Liver (tissue), 3 donors: Measurements from ENCODE around the gene ANKFN1.
A peak's percentile ranks its signal among the peaks of the same experiment; 100 is the strongest.

Experiments
- CTCF ChIP-seq: fragments of 150-350 bp; IDR thresholded peaks from 2 replicates; pipeline ENCODE4 v1.5.1; 2017; ENCODE audit warnings: improper control_type of control experiment, low read depth, low read length; ENCODE audit not compliant: missing input control
- MAX ChIP-seq: IDR thresholded peaks from 2 replicates; pipeline ENCODE4 v1.6.1; 2016; ENCODE audit warnings: antibody characterized with exemption
- RAD21 ChIP-seq, 2 donors: IDR thresholded peaks; 2 replicates each; pipeline ENCODE4 v1.6.1; 2016; ENCODE audit warnings: antibody characterized with exemption in 2 of 2, mild to moderate bottlenecking in 2 of 2
- REST ChIP-seq: IDR thresholded peaks from 2 replicates; pipeline ENCODE4 v1.6.1; 2016; ENCODE audit warnings: antibody characterized with exemption, mild to moderate bottlenecking
- SP1 ChIP-seq: IDR thresholded peaks from 2 replicates; pipeline ENCODE4 v1.6.1; 2018; ENCODE audit warnings: antibody characterized with exemption, mild to moderate bottlenecking
- TAF1 ChIP-seq: conservative IDR thresholded peaks from 2 replicates; pipeline ENCODE4 v1.6.1; 2016; ENCODE audit warnings: antibody characterized with exemption, mild to moderate bottlenecking
- YY1 ChIP-seq: IDR thresholded peaks from 2 replicates; pipeline ENCODE4 v1.6.1; 2016; ENCODE audit warnings: antibody characterized with exemption, mild to moderate bottlenecking
- donor health status: healthy.
- donor health status: healthy.

- no peak for TF ChIP-seq TAF1
- TF ChIP-seq YY1, result peak; percentile 88
- TF ChIP-seq CTCF, result no peak
- TF ChIP-seq MAX, result peak; percentile 77
- peak; percentile 71 for TF ChIP-seq REST
- TF ChIP-seq SP1, result peak; percentile 69
- TF ChIP-seq RAD21 (IDR thresholded peaks at IDR 0.05), result no peak
These were observed 4.9 kb upstream of the ANKFN1 start for GRCh38 chr17:56148333-56148732.
